Erythroblast (primary cell): ENCODE results near the gene PHACTR2.
A peak's percentile ranks its signal among the peaks of the same experiment; 100 is the strongest.

Experiments used
- DNase-seq, 2 experiments: peaks; one replicate each; lab custom pipeline; 2025; lab: John Stamatoyannopoulos, UW
- GATA1 ChIP-seq: IDR thresholded peaks from 2 replicates; pipeline ENCODE4 v1.6.1; 2011; ENCODE audit warnings: low read depth, mild to moderate bottlenecking, control low read depth, low read length, moderate library complexity
- POLR2A ChIP-seq: IDR thresholded peaks from 2 replicates; pipeline ENCODE4 v1.6.1; 2011; ENCODE audit warnings: mild to moderate bottlenecking, low read length

Gene PHACTR2

GRCh38 chr6:143698759-143699429 is 21.1 kb downstream of the PHACTR2 start:
- peak; percentile 5 to 32 for DNase-seq
- TF ChIP-seq POLR2A (no peak), GATA1 (no peak)

DNA sequence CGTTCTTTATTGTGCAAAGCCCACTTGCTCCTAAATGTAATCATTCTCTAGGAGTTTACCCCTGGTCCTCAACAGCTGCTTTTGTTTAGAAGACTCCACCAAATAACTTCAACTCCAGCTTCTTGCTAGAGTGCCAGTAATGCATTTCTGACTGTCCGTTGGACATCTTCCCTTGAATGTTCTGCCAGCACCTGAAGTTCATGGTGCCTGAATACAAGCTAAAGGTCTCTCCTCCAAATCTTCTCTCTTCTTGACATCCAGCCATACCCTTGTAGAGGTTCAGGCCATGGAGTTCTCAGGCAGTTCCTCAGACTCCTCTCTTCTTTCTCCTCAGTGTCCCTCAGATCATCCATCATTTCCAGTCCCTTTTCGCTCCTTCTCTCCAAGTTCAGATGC is 21.7 kb downstream of the PHACTR2 start:
- DNase-seq: no peak
- TF ChIP-seq GATA1 (no peak), POLR2A (no peak)

DNA sequence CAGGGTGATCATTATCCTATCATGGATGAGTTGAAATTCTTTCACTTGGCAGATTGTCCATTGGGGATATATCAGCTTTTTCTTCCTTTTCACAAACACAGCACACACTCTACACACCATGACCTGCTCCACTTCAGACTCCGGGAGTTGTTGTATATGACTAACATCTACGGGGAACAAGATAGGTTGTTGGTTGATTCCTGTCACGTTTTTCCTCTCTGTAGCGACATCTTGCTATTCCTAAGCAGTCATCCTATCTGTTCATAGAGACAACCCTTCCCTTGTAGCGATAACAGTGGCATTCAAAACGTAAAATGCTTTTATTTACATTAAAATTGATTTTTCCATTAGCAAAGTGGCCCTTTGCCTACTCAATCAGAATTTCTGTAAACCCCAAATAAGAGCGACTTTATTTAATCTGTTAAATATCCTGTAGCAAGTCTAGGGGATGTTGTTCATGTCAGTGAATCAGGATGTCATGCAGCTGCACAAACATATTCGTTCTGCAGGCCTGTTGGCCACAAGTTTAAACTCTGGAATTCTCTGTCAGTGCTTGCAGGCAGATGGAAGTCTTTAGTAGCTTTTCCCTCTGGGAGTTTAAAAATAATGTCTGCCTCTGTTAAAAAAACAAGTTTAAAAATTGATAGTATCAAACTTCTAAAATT is 23.1 kb downstream of the PHACTR2 start:
- DNase-seq: no peak
- TF ChIP-seq POLR2A (no peak), GATA1 (no peak)

DNA sequence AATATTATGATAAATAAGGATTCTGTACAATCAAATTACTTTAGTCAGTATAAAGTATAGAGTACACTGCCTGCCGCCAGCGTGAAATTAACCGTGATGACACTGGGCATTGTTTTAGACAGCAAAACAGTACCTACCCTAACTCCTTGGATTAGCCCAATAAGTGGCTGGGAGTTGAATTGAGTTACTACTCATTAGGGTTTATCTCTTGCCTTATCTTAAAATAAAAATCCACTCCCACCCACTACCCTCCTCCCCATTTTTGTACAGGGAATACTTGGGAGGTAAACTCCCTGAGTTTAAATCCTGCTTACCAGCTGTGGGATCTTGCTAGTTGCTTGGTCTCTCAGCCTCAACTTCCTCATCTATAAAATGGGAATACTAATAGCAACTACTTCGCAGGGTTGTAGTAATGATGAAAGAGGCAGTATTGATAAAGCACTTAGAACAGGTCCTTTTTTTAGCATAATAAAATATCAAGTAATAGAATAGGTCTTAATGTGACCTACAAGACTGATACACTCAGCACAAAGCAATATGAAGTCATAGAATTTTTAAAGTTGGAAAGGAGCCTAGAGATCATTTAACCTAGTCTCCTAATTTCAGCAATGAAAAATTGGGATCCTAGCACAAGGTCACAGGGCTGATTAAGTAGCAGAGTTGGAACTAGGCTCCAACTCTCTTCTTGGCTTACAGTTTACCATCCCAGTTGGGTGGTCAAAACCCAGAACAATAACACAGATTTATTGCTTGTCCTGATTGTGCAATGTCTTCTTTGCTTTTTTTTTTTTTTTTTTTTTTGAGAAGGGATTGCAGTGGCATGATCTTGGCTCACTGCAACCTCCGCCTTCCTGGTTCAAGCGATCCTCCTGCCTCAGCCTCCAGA is 23.8 kb downstream of the PHACTR2 start:
- TF ChIP-seq POLR2A: no peak
- no peak for TF ChIP-seq GATA1
- DNase-seq: no peak

DNA sequence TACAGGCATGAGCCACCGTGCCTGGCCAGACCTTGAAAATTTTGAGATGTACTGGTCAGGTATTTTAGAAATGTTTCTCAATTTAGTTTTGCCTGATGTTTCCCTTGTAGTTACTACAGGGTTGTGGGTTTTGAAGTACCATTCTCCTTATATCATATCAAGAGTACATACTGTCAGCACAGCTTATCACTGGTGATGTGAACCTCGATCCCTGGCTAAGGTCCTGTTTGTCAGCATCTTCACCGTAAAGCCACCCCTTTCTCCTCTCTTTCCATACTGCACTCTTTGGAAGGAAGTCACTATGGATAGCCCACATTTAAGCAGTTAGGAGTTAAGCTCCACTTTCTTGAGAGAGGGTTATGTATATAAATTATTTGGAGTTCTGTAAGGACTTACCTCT is 27.8 kb downstream of the PHACTR2 start:
- DNase-seq: no peak
- TF ChIP-seq POLR2A (no peak), GATA1 (no peak)

- DNase-seq: no peak
- no peak for TF ChIP-seq GATA1
- TF ChIP-seq POLR2A: no peak
Measured at GRCh38 chr6:143707697-143708096, 29.9 kb downstream of the PHACTR2 start.

- TF ChIP-seq POLR2A (no peak), GATA1 (no peak)
- no peak for DNase-seq
Measured at GRCh38 chr6:143708889-143709288, 31.1 kb downstream of the PHACTR2 start.

- TF ChIP-seq POLR2A (no peak), GATA1 (no peak)
- no peak for DNase-seq
Measured at GRCh38 chr6:143711714-143712113, 33.9 kb downstream of the PHACTR2 start.

DNA sequence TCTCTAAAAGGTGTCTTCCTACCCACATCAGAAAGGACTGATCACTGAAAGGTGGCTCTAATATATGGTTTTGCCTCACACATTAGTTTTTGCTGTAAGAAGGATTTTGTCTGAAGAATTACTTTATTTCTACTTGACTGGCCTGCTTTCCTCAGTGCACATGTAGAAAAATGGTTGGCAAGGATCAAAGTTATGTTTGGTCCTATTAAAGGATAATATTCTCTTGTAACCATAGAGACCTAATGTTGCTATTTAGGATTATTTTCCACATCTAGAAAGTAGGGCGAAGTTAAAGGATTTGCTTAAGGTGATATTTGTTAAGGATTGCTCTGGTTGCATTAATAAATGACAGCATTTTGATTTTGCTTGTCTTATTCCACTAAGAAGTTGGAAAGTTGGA is 40.7 kb downstream of the PHACTR2 start:
- DNase-seq: no peak
- no peak for TF ChIP-seq GATA1
- TF ChIP-seq POLR2A: no peak

- DNase-seq: no peak
- no peak for TF ChIP-seq POLR2A
- TF ChIP-seq GATA1: no peak
Measured at GRCh38 chr6:143721642-143722041, 43.9 kb downstream of the PHACTR2 start.

- no peak for TF ChIP-seq POLR2A
- TF ChIP-seq GATA1: no peak
- no peak for DNase-seq
Measured at GRCh38 chr6:143724876-143725275, 47.1 kb downstream of the PHACTR2 start.

DNA sequence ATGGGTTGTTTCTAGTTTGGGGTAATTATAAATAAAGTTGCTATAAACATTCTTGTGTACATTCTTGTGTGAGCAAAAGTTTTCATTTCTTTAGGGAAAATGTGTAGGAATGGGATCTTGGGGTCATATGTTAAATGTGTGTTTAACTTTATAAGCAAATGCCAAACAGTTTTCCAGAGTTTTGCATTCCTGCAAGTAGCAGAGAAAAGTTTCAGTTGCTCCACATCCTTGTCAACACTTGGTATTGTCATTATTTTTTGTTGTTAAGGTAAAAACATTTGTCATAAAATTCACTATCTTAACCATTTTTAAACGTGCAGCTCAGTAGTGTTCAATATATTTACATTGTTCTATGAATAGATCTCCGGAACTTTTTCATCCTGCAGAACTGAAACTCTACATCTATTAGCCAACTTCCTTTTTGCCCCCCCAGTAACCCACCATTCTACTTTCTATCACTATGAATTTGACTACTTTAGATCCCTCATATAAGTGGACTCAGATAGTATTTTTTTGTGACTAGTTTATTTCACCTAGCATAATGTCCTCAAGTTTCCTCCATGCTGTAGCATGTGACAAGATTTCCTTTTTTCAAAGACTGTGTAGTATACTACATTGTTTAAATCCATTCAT is 48.4 kb downstream of the PHACTR2 start:
- TF ChIP-seq POLR2A: no peak
- no peak for TF ChIP-seq GATA1
- DNase-seq: no peak

GRCh38 chr6:143727035-143727434 is 49.3 kb downstream of the PHACTR2 start:
- no peak for DNase-seq

GRCh38 chr6:143731789-143732188 is 54.0 kb downstream of the PHACTR2 start:
- TF ChIP-seq POLR2A: no peak
- TF ChIP-seq GATA1: no peak
- no peak for DNase-seq

More at GRCh38 chr6:143727035-143727434, 49.3 kb downstream of the PHACTR2 start:
- no peak for TF ChIP-seq POLR2A
- TF ChIP-seq GATA1: no peak
